Neuronal stem cell (in vitro differentiated cells): Measurements from ENCODE around the gene INPP5J.

Experiments
- DNase-seq: peaks from one replicate; pipeline ENCODE4 v3.0.0-alpha.2; 2013; ENCODE audit warnings: low spot score
- H2AFZ ChIP-seq: one replicate; pipeline ENCODE4 v1.6.1; 2013; ENCODE audit warnings: mild to moderate bottlenecking, low read length, inconsistent platforms
- H2AK5ac ChIP-seq: 2 replicates; pipeline ENCODE4 v1.6.1; 2013; ENCODE audit warnings: low read depth, mild to moderate bottlenecking, inconsistent platforms, low read length, moderate library complexity, mixed read lengths
- H2BK120ac ChIP-seq: 2 replicates; pipeline ENCODE4 v1.6.1; 2013; ENCODE audit warnings: low read depth, mild to moderate bottlenecking, inconsistent platforms, low read length, moderate library complexity, mixed read lengths
- H2BK12ac ChIP-seq: one replicate; pipeline ENCODE4 v1.6.1; 2013; ENCODE audit warnings: low read length, inconsistent platforms
- H2BK15ac ChIP-seq: 2 replicates; pipeline ENCODE4 v1.6.1; 2013; ENCODE audit warnings: mild to moderate bottlenecking, low read length, inconsistent platforms, mixed read lengths
- H2BK5ac ChIP-seq: one replicate; pipeline ENCODE4 v1.6.1; 2013; ENCODE audit warnings: inconsistent platforms, mild to moderate bottlenecking, low read length, moderate library complexity
- H3K14ac ChIP-seq: one replicate; pipeline ENCODE4 v1.6.1; 2013; ENCODE audit warnings: low read length, inconsistent platforms
- H3K18ac ChIP-seq: 2 replicates; pipeline ENCODE4 v1.6.1; 2013; ENCODE audit warnings: low read length, inconsistent platforms
- H3K23ac ChIP-seq: 2 replicates; pipeline ENCODE4 v1.6.1; 2013; ENCODE audit warnings: low read depth, mild to moderate bottlenecking, mixed read lengths, low read length, inconsistent platforms; ENCODE audit not compliant: poor library complexity
- H3K27ac ChIP-seq: replicated peaks from 3 replicates; pipeline ENCODE4 v1.5.1; 2013; ENCODE audit warnings: low read length, inconsistent platforms
- H3K27me3 ChIP-seq, 3 experiments: 2 replicates each; pipeline ENCODE4 v1.6.1; 2013; ENCODE audit warnings: low read length in 3 of 3, mild to moderate bottlenecking in 2 of 3, inconsistent platforms in 1 of 3, low read depth in 1 of 3, mixed read lengths in 1 of 3, moderate library complexity in 1 of 3; ENCODE audit not compliant: control insufficient read depth in 3 of 3, insufficient read depth in 3 of 3
- H3K36me3 ChIP-seq, 2 donors: replicated peaks in 1 of 2; 2 replicates each; pipeline ENCODE4 v1.6.1; 2013; ENCODE audit warnings: low read length in 2 of 2; ENCODE audit not compliant: control insufficient read depth in 2 of 2, insufficient read depth in 2 of 2
- H3K4ac ChIP-seq: 2 replicates; pipeline ENCODE4 v1.6.1; 2013; ENCODE audit warnings: inconsistent platforms, mild to moderate bottlenecking, low read length, moderate library complexity
- H3K4me1 ChIP-seq, 2 donors: 1 replicate in 1 of 2; 2 replicates in 1 of 2; pipeline ENCODE4 v1.6.1; 2013; ENCODE audit warnings: low read length in 2 of 2, low read depth in 1 of 2; ENCODE audit not compliant: control insufficient read depth in 2 of 2, insufficient read depth in 1 of 2
- H3K4me2 ChIP-seq: one replicate; pipeline ENCODE4 v1.6.1; 2013; ENCODE audit warnings: mild to moderate bottlenecking, low read length, inconsistent platforms; ENCODE audit not compliant: insufficient read depth, poor library complexity, severe bottlenecking
- H3K4me3 ChIP-seq, 2 donors: 2 replicates each; pipeline ENCODE4 v1.5.1; 2013; ENCODE audit warnings: low read length in 2 of 2, mild to moderate bottlenecking in 2 of 2, inconsistent platforms in 1 of 2, moderate library complexity in 1 of 2
- H3K79me1 ChIP-seq: one replicate; pipeline ENCODE4 v1.6.1; 2013; ENCODE audit warnings: low read depth, mild to moderate bottlenecking, inconsistent platforms, low read length, moderate library complexity
- H3K9ac ChIP-seq: one replicate; pipeline ENCODE4 v1.6.1; 2013; ENCODE audit warnings: mild to moderate bottlenecking, low read depth, low read length, inconsistent platforms; ENCODE audit not compliant: poor library complexity
- H3K9me3 ChIP-seq, 2 donors: replicated peaks in 1 of 2; 2 replicates each; pipeline versions ENCODE3 to v1.6.1; 2013; ENCODE audit warnings: low read length in 2 of 2, mild to moderate bottlenecking in 2 of 2, inconsistent platforms in 1 of 2, low read depth in 1 of 2, mixed read lengths in 1 of 2, moderate library complexity in 1 of 2; ENCODE audit not compliant: control insufficient read depth in 2 of 2, insufficient read depth in 1 of 2
- H4K8ac ChIP-seq: one replicate; pipeline ENCODE4 v1.6.1; 2013; ENCODE audit warnings: low read depth, mild to moderate bottlenecking, inconsistent platforms, low read length, moderate library complexity
- H4K91ac ChIP-seq: one replicate; pipeline ENCODE4 v1.6.1; 2013; ENCODE audit warnings: low read length, low read depth, mild to moderate bottlenecking, inconsistent platforms; ENCODE audit not compliant: poor library complexity
- WGBS, 2 donors: extraction: QIAGEN DNeasy Blood & Tissue Kit; methylation state at CpG; one replicate each; pipeline ENCODE4 v1.1.7; 2013; ENCODE audit warnings: missing lambda C conversion rate in 2 of 2, mixed read lengths in 1 of 2; ENCODE audit not compliant: insufficient read length in 2 of 2, insufficient replicate concordance in 1 of 2; ENCODE audit errors: extremely low coverage in 2 of 2; 5-methylcytosine and 5-hydroxymethylcytosine counted together

Gene INPP5J

DNA sequence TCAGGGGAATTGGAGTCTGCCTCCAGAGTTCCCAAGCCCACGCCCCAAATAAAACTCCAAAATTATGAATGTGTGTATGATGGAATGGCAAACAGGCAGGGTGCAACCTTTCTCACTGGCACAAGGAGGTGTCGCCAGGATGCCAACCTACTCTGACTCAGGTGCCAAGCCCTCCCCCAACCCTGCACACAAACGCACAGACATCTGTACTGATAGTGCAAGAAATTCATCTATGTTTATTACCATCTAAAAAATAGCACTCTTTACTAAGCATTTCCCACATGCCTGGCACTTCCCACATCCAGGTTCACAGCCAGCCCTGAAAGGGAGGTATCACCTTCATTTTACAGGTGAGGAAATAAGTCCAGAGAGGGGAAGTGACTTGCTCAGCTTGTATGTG lies 16.3 kb downstream of the INPP5J start:
- H3K9ac ChIP-seq = peak overlapping the region; percentile 64
- peak overlapping the region; percentile 90 for H2BK15ac ChIP-seq

DNA sequence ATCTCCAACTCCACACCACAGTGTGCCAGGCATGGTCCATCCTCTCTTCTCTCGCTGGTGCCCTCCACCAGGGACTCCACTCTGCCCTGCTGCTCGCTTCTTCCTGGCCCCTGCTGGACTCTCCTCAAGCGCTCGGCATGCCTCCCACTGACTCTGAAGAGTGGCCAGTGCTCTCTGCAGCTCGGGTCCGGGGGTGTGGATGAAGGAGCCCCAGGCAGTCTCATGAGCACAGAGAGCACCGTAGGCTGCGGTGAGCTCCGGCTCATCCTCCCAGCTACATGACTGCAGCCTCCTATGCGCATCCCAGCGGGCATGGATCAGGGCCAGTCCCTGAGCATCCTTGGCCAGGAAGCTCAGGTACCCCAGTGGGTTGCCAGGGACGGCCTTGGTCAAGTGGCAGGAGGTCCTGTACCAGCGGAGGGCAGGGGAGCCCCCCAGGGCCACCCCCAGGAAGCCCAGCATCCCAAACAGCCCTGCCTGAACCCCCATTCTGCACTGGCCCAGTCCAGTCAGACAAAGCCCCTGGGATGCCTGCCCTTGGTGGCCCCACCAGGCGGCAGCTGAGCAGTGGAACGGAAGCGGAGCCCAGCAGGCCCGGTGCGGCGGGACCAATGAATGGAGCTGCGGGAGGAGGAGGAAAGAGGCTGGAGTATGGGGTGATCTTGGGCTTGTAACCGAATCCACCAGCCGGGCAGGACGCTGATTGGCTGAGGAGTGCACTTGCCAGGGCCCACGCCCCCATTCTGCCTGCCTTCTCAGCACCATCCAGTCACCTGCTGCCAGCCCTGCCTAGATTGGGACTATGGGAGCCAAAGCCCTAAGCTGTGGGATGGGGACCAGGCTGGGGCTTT lies 17.3 kb downstream of the INPP5J start, which contains the start of gene PLA2G3:
PLA2G3 (minus strand) TSS at position 643 of the 851 bp plus-strand sequence; CDS start at position 489, 154 bp downstream.
- Histone ChIP-seq H3K14ac (peak within 1 kb of the TSS; percentile 49), H4K91ac (peak within 1 kb of the TSS; percentile 35), H2AK5ac (peak within 1 kb of the TSS; percentile 96), H2BK5ac (peak within 1 kb of the TSS; percentile 91), H3K9ac (peak within 1 kb of the TSS; percentile 87), H2BK12ac (peak within 1 kb of the TSS; percentile 93), H3K4me2 (peak within 1 kb of the TSS; percentile 87), H3K18ac (peak within 1 kb of the TSS; percentile 96), H3K4ac (peak within 1 kb of the TSS; percentile 79), H3K27ac (peak within 1 kb of the TSS; percentile 65), H3K79me1 (peaks cover 10% of the 10 kb centered on the region), H3K36me3 (peaks cover 18 to 37% of the 10 kb centered on the region in 2 donors), H3K4me3 (peak within 1 kb of the TSS; percentile 61 to 83), H2BK120ac (peak within 1 kb of the TSS; percentile 64), H3K9me3 (peaks cover 0 to 3% of the 10 kb centered on the region in 2 donors), H3K23ac (peak within 1 kb of the TSS; percentile 65), H3K27me3 (peaks cover 0 to 8% (median 0%) of the 10 kb centered on the region in 3 experiments), H2BK15ac (peak within 1 kb of the TSS; percentile 90), H2AFZ (peak within 1 kb of the TSS; percentile 84), H4K8ac (peak within 1 kb of the TSS; percentile 66), H3K4me1 (peaks cover 15 to 24% of the 10 kb centered on the region in 2 donors)
- WGBS, 2 donors = no CpG with 5 or more reads among the region's 24 CpGs
- peak; percentile 84 for DNase-seq

More for the DNA sequence above, 16.3 kb downstream of the INPP5J start:
- Histone ChIP-seq H2AFZ (no peak overlapping the region), H4K91ac (no peak overlapping the region), H3K27ac (no peak overlapping the region), H3K23ac (no peak overlapping the region), H3K4me3 (peak overlapping the region; percentile 61 to 83), H2BK120ac (no peak overlapping the region), H2BK12ac (no peak overlapping the region), H3K14ac (no peak overlapping the region), H3K36me3 (peaks cover 24 to 48% of the 10 kb centered on the region in 2 donors), H3K18ac (no peak overlapping the region), H3K79me1 (peaks cover 10% of the 10 kb centered on the region), H3K9me3 (no peaks in the 10 kb centered on the region), H4K8ac (no peak overlapping the region), H3K4me1 (peaks cover 15 to 24% of the 10 kb centered on the region in 2 donors), H3K4me2 (peak overlapping the region; percentile 87), H3K4ac (no peak overlapping the region), H2AK5ac (no peak overlapping the region), H3K27me3 (peaks cover 0 to 8% (median 0%) of the 10 kb centered on the region in 3 experiments), H2BK5ac (no peak overlapping the region)
- DNase-seq = no peak
- WGBS, 2 donors = no CpG with 5 or more reads among the region's 3 CpGs

DNA sequence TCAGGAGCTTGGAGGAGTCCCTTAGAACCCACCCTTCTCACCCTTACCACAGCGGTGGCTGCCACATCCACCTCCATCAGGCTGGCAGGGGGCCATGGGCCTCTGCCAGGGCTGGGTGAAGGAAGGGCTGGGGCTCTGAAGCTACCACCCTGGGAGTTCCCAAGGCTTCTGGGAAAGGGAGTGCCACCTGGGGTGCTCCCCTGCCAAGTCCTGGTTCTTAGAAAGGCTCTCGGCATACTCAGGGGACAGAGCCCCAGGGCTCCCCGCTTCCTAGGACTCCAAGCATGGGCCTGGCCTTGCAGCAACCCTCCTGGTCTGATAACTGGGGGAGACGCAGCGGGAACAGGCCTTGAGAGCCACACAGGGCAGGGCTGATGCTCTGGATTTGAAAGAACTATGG lies 18.0 kb downstream of the INPP5J start:
- peaks cover 13 to 31% of the 10 kb centered on the region in 2 donors for H3K36me3 ChIP-seq
- peak overlapping the region; percentile 66 for H4K8ac ChIP-seq
- no peak for DNase-seq
- H2BK5ac ChIP-seq = peak overlapping the region; percentile 91
- peak overlapping the region; percentile 44 for H2BK15ac ChIP-seq
- no peak overlapping the region for H3K9ac ChIP-seq
- no peak overlapping the region for H2BK120ac ChIP-seq
- WGBS, 2 donors = no CpG with 5 or more reads among the region's 5 CpGs
- H3K27me3 ChIP-seq = peaks cover 0 to 8% (median 0%) of the 10 kb centered on the region in 3 experiments
- peak overlapping the region; percentile 92 for H2BK12ac ChIP-seq
- peak overlapping the region; percentile 49 for H3K14ac ChIP-seq
- peak overlapping the region; percentile 12 for H3K23ac ChIP-seq
- H3K18ac ChIP-seq = peak overlapping the region; percentile 83
- H3K79me1 ChIP-seq = peaks cover 10% of the 10 kb centered on the region
- no peak overlapping the region for H3K4me2 ChIP-seq
- H2AK5ac ChIP-seq = peak overlapping the region; percentile 50
- H3K9me3 ChIP-seq = peaks cover 0 to 3% of the 10 kb centered on the region in 2 donors
- H3K4ac ChIP-seq = no peak overlapping the region
- peak overlapping the region in 1 of 2 donors; percentile 61 for H3K4me3 ChIP-seq
- H3K4me1 ChIP-seq = peaks cover 15 to 24% of the 10 kb centered on the region in 2 donors
- peak overlapping the region; percentile 65 for H3K27ac ChIP-seq
- peak overlapping the region; percentile 35 for H4K91ac ChIP-seq
- H2AFZ ChIP-seq = peak overlapping the region; percentile 84

DNA sequence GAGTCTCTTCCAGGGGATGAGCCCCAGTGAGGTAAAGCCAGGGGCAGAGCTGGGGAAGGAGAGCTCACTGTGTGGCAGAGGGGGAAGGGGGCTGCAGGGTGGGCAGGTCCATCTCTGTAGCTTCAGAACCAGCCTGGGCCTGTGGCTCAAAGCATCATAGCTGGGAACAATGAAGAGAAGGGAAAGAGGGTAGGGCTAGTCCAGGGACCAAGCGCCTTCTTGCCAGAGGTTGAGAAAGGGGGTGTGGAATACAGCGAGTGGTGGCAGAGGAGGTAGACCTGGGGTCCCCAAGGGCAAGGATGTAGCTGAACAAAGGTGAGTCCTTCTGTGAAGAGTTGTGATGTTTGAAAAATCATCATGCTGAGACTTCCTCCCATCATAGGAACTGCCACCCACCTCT lies 18.8 kb downstream of the INPP5J start:
- peaks cover 7 to 23% of the 10 kb centered on the region in 2 donors for H3K36me3 ChIP-seq
- no peak for DNase-seq
- no peak overlapping the region for H3K4me3 ChIP-seq
- H2BK12ac ChIP-seq = peak overlapping the region; percentile 8
- H3K79me1 ChIP-seq = peaks cover 10% of the 10 kb centered on the region
- no peak overlapping the region for H3K9ac ChIP-seq
- no peak overlapping the region for H3K4me2 ChIP-seq
- no peak overlapping the region for H4K91ac ChIP-seq
- H4K8ac ChIP-seq = no peak overlapping the region
- H3K14ac ChIP-seq = no peak overlapping the region
- peaks cover 0 to 8% (median 0%) of the 10 kb centered on the region in 3 experiments for H3K27me3 ChIP-seq
- peak overlapping the region; percentile 18 for H2BK15ac ChIP-seq
- peaks cover 0 to 4% of the 10 kb centered on the region in 2 donors for H3K9me3 ChIP-seq
- H2AK5ac ChIP-seq = peak overlapping the region; percentile 50
- H2BK5ac ChIP-seq = peak overlapping the region; percentile 91
- H3K18ac ChIP-seq = peak overlapping the region; percentile 1
- whole genome bisulfite sequencing, 2 donors = no CpG with 5 or more reads among the region's 2 CpGs
- H3K23ac ChIP-seq = no peak overlapping the region
- peaks cover 15 to 24% of the 10 kb centered on the region in 2 donors for H3K4me1 ChIP-seq
- no peak overlapping the region for H2AFZ ChIP-seq
- no peak overlapping the region for H2BK120ac ChIP-seq
- no peak overlapping the region for H3K27ac ChIP-seq
- H3K4ac ChIP-seq = no peak overlapping the region
